A549 (cell line): ENCODE measurements around the gene TEX101. TPM values are rescaled to one million over a fixed set of nuclear protein-coding genes. Genes with fewer than 3 reads are reported as not detected.
"Not testable (repeated sequence)": the region's sequence is repeated elsewhere in the genome, so short reads cannot be mapped to it uniquely, and the experiment has no call there.

Experiments used
- ATAC-seq, 2 experiments: fragments of 200-7000 bp in 1 of 2; fragments of >200 bp in 1 of 2; cut with Nextera tagmentation in 1 of 2; cut with Tn5 transposase in 1 of 2; 3 replicates each; pipeline versions ENCODE4 v1.8.0 to v1.9.1; 2018 to 2020; ENCODE audit warnings: mild to moderate bottlenecking in 1 of 2, moderate library complexity in 1 of 2
- CTCF ChIA-PET: fragments of 300-600 bp; sonication (Branson Sonifier 250); formaldehyde crosslinking; extraction: SDS; loops from one replicate; lab custom pipeline; 2021; ENCODE audit warnings: antibody characterized with exemption, inconsistent platforms; lab: Yijun Ruan, JAX
- POLR2A ChIA-PET: fragments of 350-600 bp; formaldehyde crosslinking; extraction: SDS; loops from one replicate; lab custom pipeline; 2021; ENCODE audit warnings: antibody characterized with exemption, inconsistent platforms; lab: Yijun Ruan, JAX
- DNase-seq, 2 experiments: peaks; one replicate each; pipeline versions ENCODE4 v3.0.0 to v3.0.0-alpha.2; 2011 to 2016; ENCODE audit warnings: low read depth in 1 of 2, low spot score in 1 of 2
- FAIRE-seq: peaks from 2 replicates; lab custom pipeline; 2011; peaks lifted over from hg19 to GRCh38; lab: Jason Lieb, UNC
- H3K27ac ChIP-seq, 2 experiments: fragments of >200 bp; sonication (Bioruptor Twin); formaldehyde crosslinking; 3 replicates each; pipeline ENCODE4 v1.5.1; 2016 to 2017
- H3K4me1 ChIP-seq: fragments of >200 bp; sonication (Bioruptor Twin); formaldehyde crosslinking; 3 replicates; pipeline ENCODE4 v1.6.1; 2016
- H3K4me2 ChIP-seq: fragments of >200 bp; sonication (Bioruptor Twin); formaldehyde crosslinking; 3 replicates; pipeline ENCODE4 v1.6.1; 2016
- H3K4me3 ChIP-seq: fragments of >200 bp; sonication (Bioruptor Twin); formaldehyde crosslinking; 3 replicates; pipeline ENCODE4 v1.5.1; 2016
- H3K9me3 ChIP-seq: fragments of >200 bp; sonication (Bioruptor Twin); formaldehyde crosslinking; 3 replicates; pipeline ENCODE4 v1.6.1; 2016
- CEBPB ChIP-seq, 2 experiments: fragments of >200 bp in 1 of 2; sonication (Bioruptor Twin) in 1 of 2; formaldehyde crosslinking in 1 of 2; IDR thresholded peaks; 2 replicates each; pipeline ENCODE4 v1.6.1; 2012 to 2016
- CHD4 ChIP-seq: fragments of 200-600 bp; sonication (generic); IDR thresholded peaks from 2 replicates; pipeline ENCODE4 v1.6.1; 2016; ENCODE audit warnings: antibody characterized with exemption, mild to moderate bottlenecking, borderline replicate concordance
- CTCF ChIP-seq: fragments of >200 bp; sonication (Bioruptor Twin); formaldehyde crosslinking; IDR thresholded peaks from 3 replicates; pipeline ENCODE4 v1.5.1; 2016
- EHMT2 ChIP-seq: fragments of 200-600 bp; sonication (generic); IDR thresholded peaks from 2 replicates; pipeline ENCODE4 v1.6.1; 2016; ENCODE audit warnings: antibody characterized with exemption, low read depth, mild to moderate bottlenecking, moderate library complexity
- ELK1 ChIP-seq: fragments of 150-350 bp; IDR thresholded peaks from 2 replicates; pipeline ENCODE4 v1.6.1; 2014; ENCODE audit warnings: low read depth, mild to moderate bottlenecking, low read length
- ESRRA ChIP-seq: fragments of 150-350 bp; IDR thresholded peaks from 2 replicates; pipeline ENCODE4 v1.6.1; 2014; ENCODE audit warnings: mild to moderate bottlenecking, low read length, borderline replicate concordance
- FOSB ChIP-seq: fragments of 250-450 bp; sonication (Bioruptor Pico); IDR thresholded peaks from 2 replicates; pipeline ENCODE4 v1.5.0; 2020; ENCODE audit warnings: mild to moderate bottlenecking, moderate library complexity
- HOXA7 ChIP-seq: fragments of 250-450 bp; sonication (Bioruptor Pico); IDR thresholded peaks from 2 replicates; pipeline ENCODE4 v1.5.0; 2020; ENCODE audit warnings: mild to moderate bottlenecking, moderate library complexity
- KDM5A ChIP-seq: fragments of 200-600 bp; sonication (generic); IDR thresholded peaks from 2 replicates; pipeline ENCODE4 v1.6.1; 2016; ENCODE audit warnings: antibody characterized with exemption, mild to moderate bottlenecking
- NPAS2 ChIP-seq: fragments of 250-450 bp; sonication (Bioruptor Pico); IDR thresholded peaks from 2 replicates; pipeline ENCODE4 v1.8.0; 2022; ENCODE audit warnings: mild to moderate bottlenecking, moderate library complexity, borderline replicate concordance
- NR3C1 ChIP-seq: fragments of >200 bp; sonication (Bioruptor Twin); formaldehyde crosslinking; IDR thresholded peaks from 3 replicates; pipeline ENCODE4 v1.6.1; 2017
- RAD21 ChIP-seq, 2 experiments: fragments of >200 bp in 1 of 2; sonication (Bioruptor Twin) in 1 of 2; formaldehyde crosslinking in 1 of 2; IDR thresholded peaks in 1 of 2; conservative IDR thresholded peaks in 1 of 2; 2 replicates in 1 of 2; 3 replicates in 1 of 2; pipeline ENCODE4 v1.6.1; 2012 to 2018; ENCODE audit warnings: inconsistent platforms in 1 of 2
- RARB ChIP-seq: fragments of 250-450 bp; sonication (Bioruptor Pico); IDR thresholded peaks from 2 replicates; pipeline ENCODE4 v1.8.0; 2021; ENCODE audit warnings: mild to moderate bottlenecking, moderate library complexity
- RCOR1 ChIP-seq: fragments of 150-350 bp; IDR thresholded peaks from 2 replicates; pipeline ENCODE4 v1.6.1; 2014; ENCODE audit warnings: antibody characterized with exemption, low read length, low read depth
- RNF2 ChIP-seq: fragments of 200-600 bp; sonication (generic); IDR thresholded peaks from 2 replicates; pipeline ENCODE4 v1.6.1; 2016; ENCODE audit warnings: low read depth, mild to moderate bottlenecking, antibody characterized with exemption, moderate library complexity, borderline replicate concordance
- SMC3 ChIP-seq: fragments of >200 bp; sonication (Bioruptor Twin); formaldehyde crosslinking; IDR thresholded peaks from 3 replicates; pipeline ENCODE4 v1.6.1; 2018; ENCODE audit warnings: inconsistent platforms
- SREBF2 ChIP-seq: fragments of 450-650 bp; IDR thresholded peaks from 2 replicates; pipeline ENCODE4 v1.6.1; 2014; ENCODE audit warnings: mild to moderate bottlenecking, moderate library complexity
- TFCP2L1 ChIP-seq: fragments of 250-450 bp; sonication (Bioruptor Pico); IDR thresholded peaks from 2 replicates; pipeline ENCODE4 v1.5.0; 2021; ENCODE audit warnings: mild to moderate bottlenecking
- ZC3H11A ChIP-seq: fragments of 450-650 bp; IDR thresholded peaks from 2 replicates; pipeline ENCODE4 v1.6.1; 2014; ENCODE audit warnings: antibody characterized with exemption, mild to moderate bottlenecking
- ZFP36 ChIP-seq: fragments of 450-650 bp; IDR thresholded peaks from 2 replicates; pipeline ENCODE4 v1.6.1; 2014; ENCODE audit warnings: borderline replicate concordance; ENCODE audit not compliant: partially characterized antibody
- ZNF302 ChIP-seq: fragments of 250-450 bp; sonication (Bioruptor Pico); IDR thresholded peaks from 2 replicates; pipeline ENCODE4 v1.9.0; 2021; ENCODE audit warnings: inconsistent platforms, mild to moderate bottlenecking, moderate library complexity
- WGBS: methylation state at CpG from one replicate; pipeline ENCODE4 v1.1.6; 2017; ENCODE audit errors: missing lambda C conversion rate; 5-methylcytosine and 5-hydroxymethylcytosine counted together
- polyA plus RNA-seq, 4 experiments: library from polyadenylated mRNA; depleted of rRNA in 3 of 4; stranded (reverse); fragments of >200 nt; fragmentation: RNase III in 1 of 4; extraction: RNeasy Plus Mini Kit Qiagen cat#74134 plus additional on column Dnase treatment in 1 of 4; gene quantifications; 2 replicates in 3 of 4; 3 replicates in 1 of 4; pipeline ENCODE4 v1.2.3, GENCODE V29; 2011 to 2017

The TEX101 gene
- polyA plus RNA-seq, 2 of the 4 experiments (the other 2 are of a cell fraction) = not detected

GRCh38 chr19:43371909-43372308 is 42.8 kb upstream of the TEX101 start:
- ATAC-seq = no peak
- WGBS = 68% methylated on average over 8 of the region's 8 CpGs

GRCh38 chr19:43372462-43372861 is 42.2 kb upstream of the TEX101 start:
- WGBS = 66% methylated on average over 7 of the region's 7 CpGs
- CTCF ChIA-PET = no interaction called here
- no peak for DNase-seq
- H3K4me3 ChIP-seq = no peak overlapping the region
- H3K4me1 ChIP-seq = no peaks in the 10 kb centered on the region
- no peak for FAIRE-seq
- ATAC-seq = no peak
- no peaks in the 10 kb centered on the region for H3K9me3 ChIP-seq
- H3K27ac ChIP-seq = no peak overlapping the region
- POLR2A ChIA-PET = no interaction called here
- H3K4me2 ChIP-seq = no peak overlapping the region
- TF ChIP-seq KDM5A = no peak
- TF ChIP-seq CEBPB (IDR thresholded peaks at IDR 0.05) = no peak
- no peak for TF ChIP-seq HOXA7 (CRISPR knock-in tag)
- TF ChIP-seq ELK1 = no peak

More at GRCh38 chr19:43371909-43372308, 42.8 kb upstream of the TEX101 start:
- no peak overlapping the region for H3K4me3 ChIP-seq
- FAIRE-seq = no peak
- no peak overlapping the region for H3K4me2 ChIP-seq
- no peaks in the 10 kb centered on the region for H3K4me1 ChIP-seq
- CTCF ChIA-PET = no interaction called here
- TF ChIP-seq RAD21 (conservative IDR thresholded peaks at IDR 0.05 in 1 of 2, IDR thresholded peaks at IDR 0.05 in 1 of 2) (no peak), ZC3H11A (no peak), NPAS2 (no peak), ELK1 (no peak), ZNF302 (no peak), SREBF2 (no peak), RNF2 (no peak), SMC3 (no peak), CHD4 (no peak), RCOR1 (no peak), RARB (no peak), ZFP36 (no peak), TFCP2L1 (CRISPR knock-in tag) (no peak), EHMT2 (no peak), FOSB (no peak), NR3C1 (no peak), CTCF (no peak), ESRRA (no peak)
- H3K27ac ChIP-seq = no peak overlapping the region
- no peak for DNase-seq
- H3K9me3 ChIP-seq = no peaks in the 10 kb centered on the region
- POLR2A ChIA-PET = no interaction called here

- no CpG with 5 or more reads among the region's 3 CpGs for WGBS
- POLR2A ChIA-PET, H3K27ac ChIP-seq, DNase-seq, H3K4me1 ChIP-seq, H3K4me2 ChIP-seq, H3K4me3 ChIP-seq, H3K9me3 ChIP-seq, CTCF ChIA-PET, ATAC-seq: not testable (repeated sequence)
- FAIRE-seq = peak; percentile 98
Measured at GRCh38 chr19:43377624-43378023, 37.1 kb upstream of the TEX101 start.
